GM21529 (cell line): ENCODE data around the gene COBLL1.
"Not testable (repeated sequence)": the region's sequence is repeated elsewhere in the genome, so short reads cannot be mapped to it uniquely, and the experiment has no call there.

Source experiments
- ATAC-seq: cut with Tn5 transposase; IDR thresholded peaks from one replicate; pipeline ENCODE4 v1.9.1; 2021; ENCODE audit not compliant: unreplicated experiment

The COBLL1 gene

GRCh38 chr2:164719996-164720941, 121.4 kb downstream of the COBLL1 start:
- ATAC-seq = no peak

GRCh38 chr2:164717000-164717803, 124.4 kb downstream of the COBLL1 start:
- no peak for ATAC-seq

GRCh38 chr2:164714471-164714870, 127.2 kb downstream of the COBLL1 start:
- ATAC-seq = no peak

GRCh38 chr2:164711766-164712138, 129.9 kb downstream of the COBLL1 start:
- no peak for ATAC-seq

- no peak for ATAC-seq
Observed at GRCh38 chr2:164710837-164711765, 130.5 kb downstream of the COBLL1 start.

GRCh38 chr2:164710252-164710836, 131.3 kb downstream of the COBLL1 start:
- not testable (repeated sequence) for ATAC-seq

GRCh38 chr2:164706522-164706921, 135.1 kb downstream of the COBLL1 start:
- ATAC-seq = no peak

- no peak for ATAC-seq
Observed at GRCh38 chr2:164705412-164706167, 136.0 kb downstream of the COBLL1 start.

- no peak for ATAC-seq
Observed at GRCh38 chr2:164703915-164704706, 137.5 kb downstream of the COBLL1 start.

GRCh38 chr2:164701565-164701964, 140.1 kb downstream of the COBLL1 start:
- no peak for ATAC-seq

- no peak for ATAC-seq
Observed at GRCh38 chr2:164700390-164700789, 141.2 kb downstream of the COBLL1 start.

- peak; percentile 59 for ATAC-seq
Observed at GRCh38 chr2:164697688-164698461, 143.7 kb downstream of the COBLL1 start.

GRCh38 chr2:164696634-164697033, 145.0 kb downstream of the COBLL1 start:
- no peak for ATAC-seq

GRCh38 chr2:164694275-164694695, 147.3 kb downstream of the COBLL1 start:
- ATAC-seq = no peak

GRCh38 chr2:164693834-164694233, 147.8 kb downstream of the COBLL1 start:
- no peak for ATAC-seq

GRCh38 chr2:164693390-164693789, 148.2 kb downstream of the COBLL1 start:
- no peak for ATAC-seq

- ATAC-seq = no peak
Observed at GRCh38 chr2:164692958-164693357, 148.7 kb downstream of the COBLL1 start.

GRCh38 chr2:164692114-164692513, 149.5 kb downstream of the COBLL1 start:
- no peak for ATAC-seq
